Measurements from ENCODE around the gene ATCAY.
"Not testable (repeated sequence)": the region's sequence is repeated elsewhere in the genome, so short reads cannot be mapped to it uniquely, and the experiment has no call there.

The ATCAY gene

DNA sequence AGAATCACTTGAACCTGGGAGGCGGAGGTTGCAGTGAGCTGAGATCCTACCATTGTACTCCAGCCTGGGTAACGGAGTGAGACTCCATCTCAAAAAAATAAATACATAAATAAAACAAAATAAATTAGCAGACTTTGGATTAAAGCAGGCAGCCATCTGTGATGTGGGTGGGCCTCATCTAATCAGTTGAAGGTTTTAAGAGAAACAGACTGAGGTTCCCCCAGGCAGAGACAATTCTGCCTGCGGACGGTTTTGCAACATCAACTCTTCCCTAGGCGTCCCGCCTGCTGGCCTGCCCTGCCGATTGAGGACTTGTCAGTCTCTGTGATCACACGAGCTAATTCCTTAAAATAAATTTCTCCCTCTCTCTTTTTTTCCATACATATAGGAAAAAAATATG, 23.7 kb downstream of the ATCAY start:
- DNase-seq, result no peak

DNA sequence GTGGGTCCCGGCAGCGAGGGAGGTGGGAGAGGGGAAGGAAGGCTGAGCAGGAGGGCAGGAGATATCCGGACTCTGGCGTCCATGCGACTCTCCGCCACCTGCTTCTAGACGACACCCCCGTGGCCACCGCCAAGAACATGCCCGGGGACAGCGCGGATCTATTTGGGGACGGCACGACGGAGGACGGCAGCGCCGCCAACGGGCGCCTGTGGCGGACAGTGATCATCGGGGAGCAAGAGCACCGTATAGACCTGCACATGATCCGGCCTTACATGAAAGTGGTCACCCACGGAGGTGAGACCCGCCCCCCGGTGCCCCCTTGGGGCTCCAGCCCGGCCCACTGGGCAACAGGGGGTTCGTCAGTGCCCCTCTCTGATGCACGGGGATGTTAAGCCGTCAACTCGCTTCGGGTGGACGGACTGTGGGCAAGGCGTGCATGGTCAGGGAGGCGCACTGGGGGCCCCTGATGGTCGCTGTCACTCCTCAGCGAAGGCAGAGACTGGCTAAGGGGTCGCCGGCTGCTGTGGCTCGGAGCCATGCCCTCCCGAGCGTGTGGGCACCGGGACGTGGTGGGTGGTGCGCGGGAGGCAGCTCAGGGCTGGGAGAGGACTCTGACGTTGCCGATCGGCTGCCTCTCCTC, 27.3 kb downstream of the ATCAY start:
- DNase-seq, result no peak

DNA sequence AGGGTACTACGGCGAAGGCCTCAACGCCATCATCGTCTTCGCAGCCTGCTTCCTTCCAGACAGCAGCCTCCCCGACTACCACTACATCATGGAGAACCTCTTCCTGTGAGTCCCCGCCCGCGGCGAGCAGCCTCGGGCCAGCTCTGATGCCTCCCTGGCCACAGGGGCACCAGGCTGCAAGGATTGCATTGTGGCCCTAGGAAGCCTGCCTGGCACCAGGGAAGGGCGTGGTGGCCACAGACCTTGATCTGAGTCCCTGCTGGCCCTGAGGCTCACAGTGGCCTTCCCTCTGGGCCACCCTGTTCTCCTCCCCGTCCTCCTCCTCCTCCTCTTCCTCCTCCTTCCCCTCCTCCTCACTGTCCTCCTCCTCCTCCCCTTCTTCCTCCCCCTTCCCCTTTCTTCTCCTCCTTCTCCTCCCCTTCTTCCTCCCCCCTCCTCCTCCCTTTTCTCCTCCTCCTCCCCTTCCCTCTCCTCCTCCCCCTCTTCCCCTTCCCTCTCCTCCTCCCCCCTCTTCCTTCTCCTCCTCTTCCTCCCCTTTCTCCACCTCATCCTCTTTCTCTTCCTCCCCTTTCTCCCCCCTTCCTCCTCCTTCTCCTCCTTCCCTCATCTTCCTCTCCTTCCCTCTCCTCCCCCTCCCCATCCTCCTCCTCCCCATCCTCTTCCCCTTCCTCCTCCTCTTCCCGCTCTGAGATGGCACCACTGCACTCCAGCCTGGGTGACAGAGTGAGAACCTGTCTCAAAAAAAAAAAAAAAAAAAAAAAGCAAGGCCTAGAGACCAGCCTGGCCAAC, 28.0 kb downstream of the ATCAY start:
- DNase-seq, result no peak

GRCh38 chr19:3910105-3910504, 29.6 kb downstream of the ATCAY start:
- no peak for DNase-seq

- DNase-seq, result no peak
Measured at GRCh38 chr19:3914199-3914598, 33.7 kb downstream of the ATCAY start.

DNA sequence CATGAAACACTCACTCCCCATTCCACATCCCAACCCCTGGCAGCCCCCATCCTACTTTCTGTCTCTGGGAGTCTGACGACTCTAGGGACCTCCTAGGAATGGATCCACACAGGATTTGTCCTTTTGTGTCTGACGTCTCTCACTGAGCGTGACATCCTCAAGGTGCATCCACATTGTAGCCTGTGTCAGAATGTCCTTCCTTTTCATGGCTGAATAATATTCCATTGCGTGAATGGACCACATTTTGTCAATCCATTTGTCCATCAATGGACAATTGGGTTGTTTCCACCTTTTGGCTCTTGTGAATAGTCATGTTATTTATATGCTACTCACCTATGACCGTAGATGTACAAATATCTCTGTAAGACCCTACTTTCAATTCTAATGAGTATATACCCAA, 35.5 kb downstream of the ATCAY start:
- no peak for DNase-seq

DNA sequence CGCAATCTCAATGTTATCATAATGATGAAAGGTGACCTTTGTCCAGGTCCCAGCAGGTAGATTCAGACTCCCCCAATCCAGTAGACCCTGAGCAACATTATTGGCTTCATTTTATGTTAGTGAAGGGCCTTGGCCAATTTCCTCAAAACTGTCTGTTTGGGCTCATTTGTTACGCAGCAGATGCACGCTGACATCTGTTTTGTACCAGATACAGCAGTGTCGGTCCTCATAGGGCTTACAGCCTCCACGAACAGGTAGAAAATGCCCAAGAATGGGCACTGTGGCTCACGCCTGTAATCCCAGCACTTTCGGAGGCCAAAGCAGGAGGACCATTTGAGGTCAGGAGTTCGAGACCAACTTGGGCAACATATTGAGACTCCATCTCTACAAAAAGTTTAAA, 39.3 kb downstream of the ATCAY start:
- no peak for DNase-seq

GRCh38 chr19:3923096-3923758, 42.7 kb downstream of the ATCAY start:
- DNase-seq, result no peak

GRCh38 chr19:3923912-3924311, 43.4 kb downstream of the ATCAY start:
- no peak for DNase-seq

DNA sequence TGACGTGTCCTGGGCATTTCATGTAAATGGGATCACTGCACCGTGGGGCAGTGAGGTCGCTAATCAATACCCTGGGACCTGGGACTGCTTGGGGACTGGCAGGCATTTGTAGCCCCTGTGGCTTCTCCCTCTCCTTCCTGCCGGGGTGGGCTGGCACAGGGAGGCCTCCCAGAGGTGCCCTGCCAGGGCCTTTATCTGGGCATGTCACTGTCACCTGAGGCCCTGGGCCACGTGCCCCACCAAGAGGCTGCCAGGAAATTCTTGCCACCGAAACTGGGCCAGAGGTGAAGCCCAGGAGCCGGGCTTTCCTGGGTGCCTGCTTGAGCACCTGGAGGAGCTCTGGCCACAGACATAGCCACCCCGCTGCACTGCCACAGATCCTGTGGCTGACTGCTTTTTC, 50.6 kb downstream of the ATCAY start:
- no peak for DNase-seq

DNA sequence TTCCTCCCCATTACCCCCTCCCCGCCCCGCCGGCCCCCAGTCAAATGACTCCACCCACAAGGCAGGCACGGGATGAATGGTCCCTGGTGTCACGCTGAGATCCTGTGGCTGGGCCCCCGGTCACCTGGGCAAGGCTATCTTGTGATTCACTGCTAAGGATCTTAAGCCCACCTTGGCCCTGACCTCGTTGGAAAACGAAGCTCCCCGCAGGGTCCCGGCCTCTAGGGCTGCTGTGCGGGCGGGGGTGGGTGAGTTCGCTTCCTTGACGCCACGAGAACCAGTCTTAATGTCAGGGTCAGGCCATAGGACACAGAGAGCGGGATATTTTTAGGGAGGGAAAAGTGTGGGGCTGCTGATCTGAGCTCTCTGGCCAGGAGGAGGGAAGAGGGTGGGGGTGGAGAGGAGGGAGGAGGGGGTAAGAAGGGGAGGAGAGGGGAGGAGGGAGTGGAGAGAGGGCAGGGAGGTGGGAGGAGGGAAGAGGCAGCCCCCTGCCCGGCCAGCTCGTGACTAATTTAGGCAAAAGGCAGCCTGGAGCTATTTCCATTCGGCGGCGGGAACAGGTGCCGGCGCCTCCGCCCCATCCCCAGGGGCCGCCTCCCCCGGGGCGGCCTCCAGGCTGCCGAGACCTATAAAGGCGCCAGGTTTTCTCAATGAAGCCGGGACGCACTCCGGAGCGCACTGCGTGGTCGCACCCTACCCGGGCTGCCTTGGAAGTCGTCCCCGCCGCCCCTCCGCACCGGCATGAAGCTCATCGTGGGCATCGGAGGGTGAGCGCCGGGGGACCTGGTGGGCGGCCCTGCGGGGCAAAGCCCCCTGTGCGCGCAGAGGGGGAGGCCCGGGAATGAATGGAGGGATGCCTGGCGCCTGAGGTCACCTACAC, 52.7 kb downstream of the ATCAY start, which contains the start of gene NMRK2:
Gene NMRK2 (plus strand): TSS at position 139 of the 880 bp plus-strand sequence. CDS start 603 bp downstream, at position 742.
- DNase-seq, result no peak

DNA sequence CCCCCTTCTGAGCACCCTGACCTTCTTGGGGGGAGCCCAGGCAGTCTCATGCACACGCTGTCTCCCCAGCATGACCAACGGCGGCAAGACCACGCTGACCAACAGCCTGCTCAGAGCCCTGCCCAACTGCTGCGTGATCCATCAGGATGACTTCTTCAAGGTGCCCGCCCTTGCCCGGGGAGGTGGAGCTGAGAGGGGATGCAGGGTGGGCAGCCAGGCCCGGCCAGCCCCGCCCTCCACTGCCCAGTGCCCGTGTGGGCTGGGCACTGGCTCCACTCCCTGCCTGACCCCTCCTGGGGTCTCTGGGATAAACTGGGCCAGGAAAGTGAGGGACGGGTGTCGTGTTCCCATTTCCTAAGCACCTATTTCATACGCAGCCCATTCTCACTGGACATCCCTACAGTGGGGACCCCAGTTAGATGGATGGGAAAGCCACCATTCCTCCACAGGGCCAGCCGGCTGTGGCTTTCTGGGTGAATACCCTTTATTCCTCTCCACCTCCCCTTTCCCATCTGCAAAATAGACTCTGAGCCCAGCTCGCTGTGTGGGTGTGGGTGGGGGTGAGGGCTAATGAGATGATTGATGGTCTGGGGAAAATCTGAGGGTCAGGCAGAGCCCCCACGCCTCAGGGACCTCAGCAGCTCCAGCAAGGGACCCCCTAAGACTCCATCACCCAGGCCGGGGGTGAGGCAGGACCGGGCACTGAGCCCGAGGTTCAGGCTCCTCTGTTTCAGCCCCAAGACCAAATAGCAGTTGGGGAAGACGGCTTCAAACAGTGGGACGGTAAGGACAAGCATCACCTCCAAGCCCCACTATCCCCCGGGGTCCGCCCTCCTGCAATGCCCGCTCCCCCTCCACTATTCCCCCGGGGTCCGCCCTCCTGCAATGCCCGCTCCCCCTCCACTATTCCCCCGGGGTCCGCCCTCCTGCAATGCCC, 56.3 kb downstream of the ATCAY start:
- no peak for DNase-seq

GRCh38 chr19:3938300-3938950, 57.9 kb downstream of the ATCAY start:
- not testable (repeated sequence) for DNase-seq

- DNase-seq, result no peak
Measured at GRCh38 chr19:3942790-3943409, 62.4 kb downstream of the ATCAY start.

DNA sequence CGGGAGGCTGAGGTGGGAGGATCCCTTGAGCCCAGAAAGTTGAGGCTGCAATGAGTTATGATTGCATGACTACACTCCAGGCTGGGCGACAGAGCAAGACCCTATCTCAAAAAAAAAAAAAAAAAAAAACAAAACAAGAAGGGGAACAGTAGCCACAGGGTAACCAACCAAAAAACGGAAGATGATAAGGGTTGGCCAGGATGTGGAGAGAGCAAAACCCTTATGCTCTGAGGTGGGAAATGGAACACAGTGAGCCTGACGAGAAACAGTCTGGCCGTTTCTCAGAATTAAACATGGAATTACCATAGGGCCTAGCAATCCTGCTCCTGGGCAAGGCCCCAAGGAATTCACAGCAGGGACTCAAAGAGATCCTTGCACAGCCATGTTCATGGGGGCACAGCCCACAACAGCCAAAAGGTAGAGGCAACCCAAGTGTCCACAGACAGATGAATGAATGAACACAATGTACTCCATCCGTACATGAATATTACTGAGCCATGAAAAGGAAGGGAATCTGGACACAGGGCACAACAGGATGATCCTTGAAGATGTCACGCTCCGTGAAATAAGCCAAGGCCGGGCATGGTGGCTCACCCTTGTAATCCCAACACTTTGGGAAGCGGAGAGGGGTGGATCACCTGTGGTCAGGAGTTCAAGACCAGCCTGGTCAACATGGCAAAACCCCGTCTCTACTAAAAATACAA, 63.7 kb downstream of the ATCAY start:
- no peak for DNase-seq

DNA sequence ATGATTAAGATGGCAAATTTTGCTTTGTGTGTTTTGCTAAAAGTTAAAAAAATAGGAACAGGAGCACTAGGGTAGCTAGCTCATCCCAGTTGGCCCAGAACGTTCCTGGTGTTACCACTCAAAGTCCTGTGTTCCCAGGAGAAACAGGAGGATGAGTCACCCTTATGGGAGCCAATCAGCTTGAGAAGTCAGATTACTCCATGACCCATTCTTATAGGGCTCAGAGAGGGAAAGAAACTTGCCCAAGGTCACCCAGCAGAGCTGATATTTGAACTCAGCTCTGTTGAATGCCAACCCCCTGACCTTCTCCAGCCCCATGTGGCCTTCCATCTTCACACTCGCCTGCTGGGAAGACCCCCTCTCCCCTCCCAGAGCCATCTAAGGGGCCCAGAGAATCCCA, 65.4 kb downstream of the ATCAY start:
- DNase-seq, result no peak

DNA sequence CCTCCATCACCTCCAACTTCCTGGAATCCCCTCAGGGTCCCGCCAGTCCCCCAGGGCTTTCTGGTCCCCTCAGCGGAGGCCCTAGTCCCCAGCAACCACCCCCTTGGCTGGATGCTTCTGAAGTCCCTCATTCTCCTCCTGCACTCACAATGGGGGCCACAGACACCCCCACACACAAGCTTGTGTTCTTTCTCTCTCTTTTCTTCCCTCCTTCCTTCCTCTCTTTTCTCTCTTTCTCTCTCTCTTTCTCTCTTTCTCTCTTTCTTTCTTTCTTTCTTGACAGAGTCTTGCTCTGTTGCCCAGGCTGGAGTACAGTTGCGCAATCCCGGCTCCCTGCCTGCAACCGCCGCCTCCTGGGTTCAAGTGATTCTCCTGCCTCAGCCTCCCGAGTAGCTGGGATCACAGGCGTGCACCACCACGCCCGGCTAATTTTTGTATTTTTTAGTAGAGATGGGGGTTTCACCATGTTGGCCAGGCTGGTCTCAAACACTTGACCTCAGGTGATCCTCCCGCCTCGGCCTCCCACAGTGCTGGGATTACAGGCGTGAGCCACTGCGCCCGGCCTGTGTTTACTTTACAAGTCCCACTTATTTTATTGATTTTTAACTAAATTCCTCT, 66.9 kb downstream of the ATCAY start:
- not testable (repeated sequence) for DNase-seq

GRCh38 chr19:3949294-3949693, 68.8 kb downstream of the ATCAY start:
- no peak for DNase-seq

DNA sequence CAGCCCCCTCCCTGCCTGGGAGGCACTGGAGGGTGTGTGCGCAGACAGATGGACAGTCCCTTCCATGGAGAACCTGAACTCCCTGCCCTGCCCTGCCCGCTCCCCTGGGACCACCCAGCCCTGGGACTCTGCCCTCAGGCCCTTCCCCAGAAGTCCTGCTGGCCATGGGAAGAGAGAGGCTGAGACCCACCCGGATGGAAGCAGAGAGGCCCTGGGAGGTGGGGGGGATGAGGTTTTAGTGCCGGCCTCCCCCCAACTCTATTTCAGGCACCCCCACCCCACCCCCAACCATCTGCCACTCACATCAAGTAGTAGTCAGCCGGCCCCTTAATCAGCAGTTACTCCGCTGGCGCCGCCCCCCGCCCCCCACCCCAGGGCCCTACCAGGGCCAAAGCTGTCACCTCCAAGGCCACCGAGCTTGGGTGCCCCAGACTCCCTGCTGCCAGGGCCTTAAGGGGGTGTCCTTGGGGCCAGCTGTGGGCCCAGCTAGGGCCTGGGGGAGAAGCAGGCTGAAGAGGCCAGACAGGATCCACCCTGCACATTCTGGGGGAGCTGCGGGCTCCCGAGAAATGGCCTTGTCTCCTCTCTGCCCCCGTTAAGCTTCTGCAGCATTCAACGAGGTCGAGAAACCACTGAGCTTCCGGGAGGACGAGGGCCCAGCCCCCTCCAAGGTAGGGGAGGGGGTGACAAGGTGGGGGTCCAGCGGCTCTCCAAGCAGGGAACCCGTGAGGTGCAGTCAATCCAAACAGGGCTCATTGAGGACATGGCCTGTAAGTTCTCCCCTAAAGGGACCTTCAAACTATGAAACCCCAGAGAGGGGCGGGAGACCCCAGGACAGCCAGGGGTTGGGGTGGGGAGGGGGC, 69.7 kb downstream of the ATCAY start:
- DNase-seq, result no peak

Data from CD4-positive, alpha-beta T cell treated with Interleukin-12 subunit alpha and Interleukin-12 subunit beta, for 1 hour (primary cell).